ENCODE data around the gene NPAT. TPM values are rescaled to one million over a fixed set of nuclear protein-coding genes. Genes with fewer than 3 reads are reported as not detected.

NPAT gene
- total and polyA plus RNA-seq, 10 donors = 4.5 to 40.8 (median 27.9) TPM

DNA sequence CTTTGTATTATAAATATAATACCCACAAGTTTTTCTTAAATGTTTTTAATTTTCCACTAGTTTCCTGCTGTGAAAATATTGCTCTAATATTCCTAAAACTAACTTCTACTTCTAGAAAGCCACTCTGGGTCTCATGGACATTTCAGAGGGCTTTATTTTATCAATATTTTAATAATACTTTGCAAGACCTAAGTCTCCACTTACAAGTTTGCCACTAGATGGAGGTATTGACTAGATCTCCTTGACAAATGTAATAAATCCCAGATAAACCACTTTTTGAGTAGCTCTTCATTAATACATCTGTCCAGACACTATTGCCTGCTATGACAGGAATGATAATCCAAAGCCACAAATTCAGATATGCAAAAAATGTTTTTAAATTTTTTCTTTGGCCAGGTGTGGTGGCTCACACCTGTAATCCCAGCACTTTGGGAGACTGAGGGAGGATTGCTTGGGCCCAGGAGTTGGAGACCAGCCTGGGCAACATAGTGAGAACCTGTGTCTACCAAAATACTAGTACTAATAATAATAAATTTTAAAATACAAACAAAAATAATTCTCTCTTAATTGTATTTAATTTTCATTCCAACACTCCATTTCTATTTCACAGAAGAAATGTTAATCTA lies 104.6 kb downstream of the NPAT start:
- no peak for DNase-seq

GRCh38 chr11:108115500-108116140 lies 106.8 kb downstream of the NPAT start:
- Histone ChIP-seq H3K9me3 (no peaks in the 10 kb centered on the region), H3K4me3 (no peak overlapping the region)
- 53 to 75% (median 67%) methylated on average over 5 of the region's 5 CpGs for WGBS, 5 donors

More for the DNA sequence above, 104.6 kb downstream of the NPAT start:
- no peak overlapping the region for H3K4me3 ChIP-seq
- H3K27ac ChIP-seq = no peak overlapping the region
- intact Hi-C loops (cut with DNase I; ENCODE audit: low total_unique reads) = loop anchor here (10.0 kb wide), 1 partner anchor 537 kb away; no protein-coding TSS in a partner anchor
- H3K27me3 ChIP-seq (replicated peaks in 1 of 7) = no peaks in the 10 kb centered on the region
- H3K9me3 ChIP-seq = no peaks in the 10 kb centered on the region
- TF ChIP-seq POLR2A (IDR thresholded peaks at IDR 0.05) (no peak), POLR2AphosphoS5 (IDR thresholded peaks at IDR 0.05) (no peak)
- TF ChIP-seq, protein P1, sequence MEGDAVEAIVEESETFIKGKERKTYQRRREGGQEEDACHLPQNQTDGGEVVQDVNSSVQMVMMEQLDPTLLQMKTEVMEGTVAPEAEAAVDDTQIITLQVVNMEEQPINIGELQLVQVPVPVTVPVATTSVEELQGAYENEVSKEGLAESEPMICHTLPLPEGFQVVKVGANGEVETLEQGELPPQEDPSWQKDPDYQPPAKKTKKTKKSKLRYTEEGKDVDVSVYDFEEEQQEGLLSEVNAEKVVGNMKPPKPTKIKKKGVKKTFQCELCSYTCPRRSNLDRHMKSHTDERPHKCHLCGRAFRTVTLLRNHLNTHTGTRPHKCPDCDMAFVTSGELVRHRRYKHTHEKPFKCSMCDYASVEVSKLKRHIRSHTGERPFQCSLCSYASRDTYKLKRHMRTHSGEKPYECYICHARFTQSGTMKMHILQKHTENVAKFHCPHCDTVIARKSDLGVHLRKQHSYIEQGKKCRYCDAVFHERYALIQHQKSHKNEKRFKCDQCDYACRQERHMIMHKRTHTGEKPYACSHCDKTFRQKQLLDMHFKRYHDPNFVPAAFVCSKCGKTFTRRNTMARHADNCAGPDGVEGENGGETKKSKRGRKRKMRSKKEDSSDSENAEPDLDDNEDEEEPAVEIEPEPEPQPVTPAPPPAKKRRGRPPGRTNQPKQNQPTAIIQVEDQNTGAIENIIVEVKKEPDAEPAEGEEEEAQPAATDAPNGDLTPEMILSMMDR (IDR thresholded peaks at IDR 0.05 in 8 of 11, conservative IDR thresholded peaks at IDR 0.05 in 3 of 11) = peak in 8 of 11 experiments; percentile 26 to 61 (median 42)
- no peaks in the 10 kb centered on the region for H3K36me3 ChIP-seq
- peaks cover 9 to 30% (median 21%) of the 10 kb centered on the region in 6 donors for H3K4me1 ChIP-seq

DNA sequence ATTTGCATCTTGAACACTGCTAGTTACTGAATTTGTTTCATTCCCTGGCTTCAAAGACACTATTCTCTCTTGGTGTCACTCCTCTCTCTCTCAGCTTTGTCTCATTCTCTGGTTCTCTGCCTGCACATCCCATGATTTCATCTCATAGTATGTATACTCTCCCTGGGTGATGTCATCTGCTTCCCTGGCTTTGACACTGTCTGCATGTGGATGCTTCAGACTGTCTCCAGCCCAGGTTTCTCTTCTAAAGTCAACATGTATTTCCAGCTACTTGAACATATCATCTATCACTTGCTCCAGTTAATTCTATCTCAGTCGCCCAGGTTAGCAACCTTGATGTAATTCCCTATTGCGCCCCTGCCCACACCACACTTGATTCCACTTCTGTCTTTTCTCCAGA lies 110.4 kb downstream of the NPAT start:
- Histone ChIP-seq H3K36me3 (peaks cover 0 to 27% (median 0%) of the 10 kb centered on the region in 6 donors), H3K9me3 (no peaks in the 10 kb centered on the region), H3K27ac (no peak overlapping the region), H3K4me3 (no peak overlapping the region), H3K27me3 (replicated peaks in 1 of 7) (no peaks in the 10 kb centered on the region), H3K4me1 (peaks cover 0 to 9% (median 5%) of the 10 kb centered on the region in 6 donors)
- intact Hi-C loops (cut with DNase I; ENCODE audit: low total_unique reads) = loop anchor here (10.0 kb wide), 1 partner anchor 543 kb away; no protein-coding TSS in a partner anchor
- no peak for TF ChIP-seq POLR2A (IDR thresholded peaks at IDR 0.05)
- TF ChIP-seq, protein P1 (IDR thresholded peaks at IDR 0.05 in 8 of 11, conservative IDR thresholded peaks at IDR 0.05 in 3 of 11) = no peak
- no peak for TF ChIP-seq POLR2AphosphoS5 (IDR thresholded peaks at IDR 0.05)
- DNase-seq = no peak
- WGBS, 5 donors = 90 to 97% (median 95%) methylated on average over 2 of the region's 2 CpGs

More at GRCh38 chr11:108115500-108116140, 106.8 kb downstream of the NPAT start:
- peaks cover 0 to 7% (median 0%) of the 10 kb centered on the region in 6 donors for H3K36me3 ChIP-seq
- intact Hi-C loops (cut with DNase I; ENCODE audit: low total_unique reads) = loop anchor here (10.0 kb wide), 1 partner anchor 539 kb away; no protein-coding TSS in a partner anchor
- H3K4me1 ChIP-seq = peaks cover 0 to 11% (median 5%) of the 10 kb centered on the region in 6 donors
- no peak for DNase-seq
- no peak for TF ChIP-seq POLR2A (IDR thresholded peaks at IDR 0.05)
- TF ChIP-seq, protein P1 (IDR thresholded peaks at IDR 0.05 in 8 of 11, conservative IDR thresholded peaks at IDR 0.05 in 3 of 11) = no peak
- peak in 1 of 3 donors; percentile 56 for TF ChIP-seq POLR2AphosphoS5 (IDR thresholded peaks at IDR 0.05)
- H3K27ac ChIP-seq = no peak overlapping the region
- no peaks in the 10 kb centered on the region for H3K27me3 ChIP-seq (replicated peaks in 1 of 7)

GRCh38 chr11:108111126-108111525 lies 111.3 kb downstream of the NPAT start:
- Histone ChIP-seq H3K27me3 (replicated peaks in 1 of 7) (no peaks in the 10 kb centered on the region), H3K4me1 (peaks cover 0 to 7% (median 5%) of the 10 kb centered on the region in 6 donors), H3K27ac (no peak overlapping the region), H3K4me3 (no peak overlapping the region), H3K36me3 (peaks cover 0 to 35% (median 0%) of the 10 kb centered on the region in 6 donors), H3K9me3 (no peaks in the 10 kb centered on the region)
- DNase-seq = no peak
- intact Hi-C loops (cut with DNase I; ENCODE audit: low total_unique reads) = loop anchor here (10.0 kb wide), 1 partner anchor 544 kb away; no protein-coding TSS in a partner anchor
- TF ChIP-seq POLR2AphosphoS5 (IDR thresholded peaks at IDR 0.05) (no peak), POLR2A (IDR thresholded peaks at IDR 0.05) (no peak)
- TF ChIP-seq, protein P1 (IDR thresholded peaks at IDR 0.05 in 8 of 11, conservative IDR thresholded peaks at IDR 0.05 in 3 of 11) = no peak
- WGBS, 5 donors = 91 to 98% (median 91%) methylated on average over 4 of the region's 4 CpGs
